ENCODE data around the gene FEZF2. TPM values are rescaled to one million over a fixed set of nuclear protein-coding genes. Genes with fewer than 3 reads are reported as not detected.

The FEZF2 gene
- total and polyA plus RNA-seq, 2 of the 8 experiments (the other 6 are each of a cell fraction or from before 2014, with no cell fraction given), result 0.06 TPM; not detected in 1

DNA sequence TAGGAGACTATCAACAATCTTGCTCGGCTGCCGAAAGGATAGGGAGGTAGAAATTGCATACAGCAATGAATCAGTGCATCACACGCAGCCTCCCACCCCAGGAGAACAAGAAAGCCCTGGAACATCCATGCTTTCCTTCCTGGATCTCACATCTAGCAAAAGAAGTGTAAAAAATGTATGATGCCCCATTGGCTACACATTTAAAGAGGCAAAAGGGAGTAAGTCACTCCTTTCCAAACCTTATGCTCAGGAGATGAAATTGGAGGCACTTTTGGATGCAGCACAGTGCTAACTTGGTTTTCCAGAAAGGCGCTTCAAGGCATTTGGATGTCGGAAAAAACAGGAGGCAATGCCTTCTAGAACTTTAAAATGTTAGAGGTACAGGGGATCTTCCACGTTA is 32.2 kb upstream of the FEZF2 start:
- H3K23me2 ChIP-seq (ENCODE audit: low read depth, low read length), result no peaks in the 10 kb centered on the region; the same call in 1 of the 2 replicates
- H3K79me2 ChIP-seq (ENCODE audit: control insufficient read depth in 1 of 2, insufficient read depth in 2 of 2, low read length in 2 of 2), result no peaks in the 10 kb centered on the region
- H3K4ac ChIP-seq (replicated peaks; ENCODE audit: insufficient read length, low read depth, low read length), result no peak overlapping the region
- FAIRE-seq (no peak), DNase-seq (ENCODE audit: low read depth in 1 of 2, low spot score in 2 of 2) (no peak)
- no peak overlapping the region for H3K56ac ChIP-seq (replicated peaks; ENCODE audit: insufficient read length, low read depth, low read length)
- no peak overlapping the region for H3K23ac ChIP-seq (ENCODE audit: insufficient read length)
- H3K18ac ChIP-seq (ENCODE audit: extremely low read depth, low read length), result no peak overlapping the region
- H3K4me2 ChIP-seq (ENCODE audit: insufficient read depth in 1 of 2, low read depth in 2 of 2, low read length in 2 of 2), result no peak overlapping the region
- H3K79me1 ChIP-seq (ENCODE audit: low read depth, low read length), result no peaks in the 10 kb centered on the region
- H2AFZ ChIP-seq (ENCODE audit: low read length), result no peak overlapping the region
- H2BK120ac ChIP-seq (replicated peaks; ENCODE audit: low read depth, low read length), result no peak overlapping the region
- no peaks in the 10 kb centered on the region for H3K36me3 ChIP-seq (ENCODE audit: control insufficient read depth in 2 of 4, insufficient read depth in 4 of 4, low read length in 3 of 4)
- no peak overlapping the region for H3K14ac ChIP-seq (ENCODE audit: insufficient read length)
- H2BK12ac ChIP-seq (ENCODE audit: low read depth, low read length), result no peak overlapping the region
- no peak overlapping the region for H4K91ac ChIP-seq (replicated peaks; ENCODE audit: insufficient read length, low read length)
- H3K4me1 ChIP-seq (replicated peaks in 1 of 4; ENCODE audit: control insufficient read depth in 3 of 4, insufficient read depth in 4 of 4, low read length in 3 of 4), result no peaks in the 10 kb centered on the region
- H4K5ac ChIP-seq (ENCODE audit: insufficient read length, low read depth, low read length), result no peak overlapping the region
- H2AK5ac ChIP-seq (ENCODE audit: low read depth, low read length), result no peak overlapping the region
- H2BK20ac ChIP-seq (ENCODE audit: low read length), result no peak overlapping the region
- 79% methylated on average over 6 of the region's 6 CpGs; no CpG with 5 or more reads in 1 of the 2 experiments for WGBS, 2 experiments (ENCODE audit: extremely low coverage in 1 of 2, insufficient coverage in 1 of 2, insufficient read length in 1 of 2, insufficient replicate concordance in 2 of 2, low coverage in 1 of 2, low lambda C conversion rate in 2 of 2, missing lambda C conversion rate in 1 of 2)
- H3K27me3 ChIP-seq (replicated peaks in 1 of 4; ENCODE audit: control insufficient read depth in 3 of 4, extremely low read depth in 1 of 4, insufficient read depth in 3 of 4, low read length in 3 of 4), result peaks cover 0 to 1% (median 0%) of the 10 kb centered on the region in 4 experiments; a peak in 1 of 7 replicates
- H3K27ac ChIP-seq (ENCODE audit: low read depth, low read length), result no peak overlapping the region
- no peaks in the 10 kb centered on the region for H4K20me1 ChIP-seq (replicated peaks in 1 of 2; ENCODE audit: control insufficient read depth in 1 of 2, insufficient read depth in 2 of 2, low read length in 2 of 2)
- no peaks in the 10 kb centered on the region for H3K9me3 ChIP-seq (ENCODE audit: insufficient read depth in 2 of 2, low read depth in 1 of 2, low read length in 1 of 2)
- H2BK15ac ChIP-seq (ENCODE audit: low read length), result no peak overlapping the region
- H4K8ac ChIP-seq (ENCODE audit: extremely low read depth, insufficient read depth, low read length), result no peak overlapping the region
- H2BK5ac ChIP-seq (ENCODE audit: low read depth, low read length), result no peak overlapping the region
- H3K9ac ChIP-seq (replicated peaks in 1 of 4; ENCODE audit: extremely low read depth in 1 of 4, low read depth in 3 of 4, low read length in 3 of 4), result no peak overlapping the region
- CTCF ChIA-PET (ENCODE audit: partially characterized antibody), result interaction anchor here (1.6 kb wide), 1 partner anchor 10 kb away, joined by 5 read pairs; no protein-coding TSS in a partner anchor
- no peak overlapping the region for H3K4me3 ChIP-seq (ENCODE audit: extremely low read depth in 1 of 4, insufficient read depth in 2 of 4, low read depth in 3 of 4, low read length in 4 of 4)
- POLR2A ChIA-PET (ENCODE audit: partially characterized antibody), result no interaction called here
- TF ChIP-seq TEAD4 (IDR thresholded peaks at IDR 0.05; ENCODE audit: low read depth, low read length) (no peak), SP1 (IDR thresholded peaks at IDR 0.05; ENCODE audit: low read depth, low read length) (no peak), PHF8 (conservative IDR thresholded peaks at IDR 0.05; ENCODE audit: low read depth, low read length) (no peak), KDM4A (IDR thresholded peaks at IDR 0.05; ENCODE audit: low read depth, low read length, severe bottlenecking) (no peak), CREB1 (IDR thresholded peaks at IDR 0.05) (no peak), CBX5 (IDR thresholded peaks at IDR 0.05; ENCODE audit: low read depth, low read length) (no peak), BRCA1 (IDR thresholded peaks at IDR 0.05; ENCODE audit: low read depth, low read length) (no peak), RBBP5 (IDR thresholded peaks at IDR 0.05; ENCODE audit: borderline replicate concordance, low read depth, low read length) (no peak), EP300 (IDR thresholded peaks at IDR 0.05; ENCODE audit: borderline replicate concordance in 1 of 2, low read depth in 2 of 2, low read length in 2 of 2) (no peak), KDM1A (IDR thresholded peaks at IDR 0.05; ENCODE audit: borderline replicate concordance, low read length) (no peak), YY1 (IDR thresholded peaks at IDR 0.05; ENCODE audit: low read depth, low read length) (no peak), MAFK (IDR thresholded peaks at IDR 0.05; ENCODE audit: low read depth, low read length) (no peak), ZNF274 (IDR thresholded peaks at IDR 0.05; ENCODE audit: borderline replicate concordance, extremely low read depth, low read length) (no peak), JUND (IDR thresholded peaks at IDR 0.05; ENCODE audit: low read length) (no peak)
- TF ChIP-seq, protein P1, sequence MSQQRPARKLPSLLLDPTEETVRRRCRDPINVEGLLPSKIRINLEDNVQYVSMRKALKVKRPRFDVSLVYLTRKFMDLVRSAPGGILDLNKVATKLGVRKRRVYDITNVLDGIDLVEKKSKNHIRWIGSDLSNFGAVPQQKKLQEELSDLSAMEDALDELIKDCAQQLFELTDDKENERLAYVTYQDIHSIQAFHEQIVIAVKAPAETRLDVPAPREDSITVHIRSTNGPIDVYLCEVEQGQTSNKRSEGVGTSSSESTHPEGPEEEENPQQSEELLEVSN (IDR thresholded peaks at IDR 0.05), result no peak
